HepG2 (cell line): ENCODE measurements around the gene CBFA2T2. TPM values are rescaled to one million over a fixed set of nuclear protein-coding genes. Genes with fewer than 3 reads are reported as not detected.
"Not testable (repeated sequence)": the region's sequence is repeated elsewhere in the genome, so short reads cannot be mapped to it uniquely, and the experiment has no call there.

Source experiments
- ATAC-seq: fragments of 200-7000 bp; cut with Tn5 transposase; 3 replicates; pipeline ENCODE4 v1.9.1; 2020; ENCODE audit warnings: mild to moderate bottlenecking, moderate library complexity
- BruUV-seq: library from RNA; stranded (reverse); fragments of 400-500 nt; replicated peaks from 2 replicates; lab custom pipeline; 2021; lab: Mats Ljungman, UMichigan
- CTCF ChIA-PET: fragments of 300-600 bp; formaldehyde crosslinking; extraction: SDS; loops from one replicate; lab custom pipeline; 2021; ENCODE audit warnings: low total read pairs, inconsistent platforms, low intra/inter-chr PET ratio; lab: Yijun Ruan, JAX
- POLR2A ChIA-PET: fragments of 350-600 bp; sonication (Branson Sonifier 250); formaldehyde crosslinking; loops from one replicate; lab custom pipeline; 2020; ENCODE audit warnings: antibody characterized with exemption, inconsistent platforms; lab: Yijun Ruan, JAX
- DNase-seq: peaks from one replicate; pipeline ENCODE4 v3.0.0-alpha.2; 2015; ENCODE audit warnings: low spot score
- FAIRE-seq: peaks from 3 replicates; lab custom pipeline; 2011; peaks lifted over from hg19 to GRCh38; lab: Jason Lieb, UNC
- H2AFZ ChIP-seq: one replicate; pipeline ENCODE4 v1.6.1; 2011; ENCODE audit warnings: low read length, inconsistent platforms
- H3K27ac ChIP-seq: fragments of 300-600 bp; 3 replicates; pipeline ENCODE4 v1.8.0; 2011; ENCODE audit warnings: mixed run types, mild to moderate bottlenecking, mixed read lengths, low read length, inconsistent platforms; ENCODE audit not compliant: insufficient read depth; ENCODE audit errors: extremely low read length
- H3K27me3 ChIP-seq, 2 experiments: fragments of 200-600 bp in 1 of 2; 2 replicates in 1 of 2; 3 replicates in 1 of 2; pipeline versions ENCODE4 v1.6.0 to v1.8.0; 2011; ENCODE audit warnings: low read length in 2 of 2, mild to moderate bottlenecking in 2 of 2, moderate library complexity in 2 of 2, inconsistent platforms in 1 of 2; ENCODE audit not compliant: insufficient read depth in 2 of 2, control insufficient read depth in 1 of 2
- H3K36me3 ChIP-seq, 2 experiments: fragments of 200-600 bp in 1 of 2; replicated peaks in 1 of 2; 2 replicates in 1 of 2; 3 replicates in 1 of 2; pipeline versions ENCODE4 v1.5.1 to v1.8.0; 2011; ENCODE audit warnings: low read length in 2 of 2, inconsistent platforms in 1 of 2; ENCODE audit not compliant: insufficient read depth in 2 of 2, control insufficient read depth in 1 of 2
- H3K4me1 ChIP-seq: 2 replicates; pipeline ENCODE4 v1.5.1; 2012; ENCODE audit warnings: low read length, inconsistent platforms; ENCODE audit not compliant: insufficient read depth
- H3K4me2 ChIP-seq: 2 replicates; pipeline ENCODE4 v1.6.0; 2011; ENCODE audit warnings: low read depth, low read length, inconsistent platforms
- H3K4me3 ChIP-seq, 3 experiments: fragments of 200-600 bp in 1 of 3; sonication (generic), shearing (Covaris generic) in 1 of 3; replicated peaks in 1 of 3; 2 replicates each; pipeline ENCODE4 v1.5.1; 2011 to 2016; ENCODE audit warnings: low read length in 3 of 3, inconsistent platforms in 2 of 3, low read depth in 2 of 3, mild to moderate bottlenecking in 2 of 3, control low read depth in 1 of 3, mixed read lengths in 1 of 3; ENCODE audit not compliant: insufficient read depth in 1 of 3
- H3K79me2 ChIP-seq: one replicate; pipeline ENCODE4 v1.6.1; 2011; ENCODE audit warnings: low read length, inconsistent platforms; ENCODE audit not compliant: insufficient read depth
- H3K9ac ChIP-seq: 2 replicates; pipeline ENCODE4 v1.6.0; 2011; ENCODE audit warnings: mild to moderate bottlenecking, low read depth, low read length, inconsistent platforms; ENCODE audit not compliant: insufficient read depth
- H3K9me3 ChIP-seq: 2 replicates; pipeline ENCODE4 v1.5.1; 2012; ENCODE audit warnings: mild to moderate bottlenecking, low read length
- H4K20me1 ChIP-seq: 2 replicates; pipeline ENCODE4 v1.6.0; 2011; ENCODE audit warnings: inconsistent platforms, mild to moderate bottlenecking, low read length, moderate library complexity; ENCODE audit not compliant: insufficient read depth
- ELF1 ChIP-seq: sonication (generic); formaldehyde crosslinking; IDR thresholded peaks from 2 replicates; pipeline ENCODE4 v1.4.0; 2020; ENCODE audit warnings: missing genetic modification reagents
- NCOR1 ChIP-seq: fragments of 200-600 bp; sonication (generic); IDR thresholded peaks from 2 replicates; pipeline ENCODE4 v1.7.0; 2017; ENCODE audit warnings: antibody characterized with exemption, low read length, borderline replicate concordance
- WGBS: methylation state at CpG from one replicate; pipeline ENCODE4 v1.1.6; 2017; ENCODE audit warnings: low lambda C conversion rate; 5-methylcytosine and 5-hydroxymethylcytosine counted together
- in situ Hi-C: cut with HindIII; loops from 2 replicates; pipeline ENCODE4 v1.10.0; 2017; ENCODE audit warnings: low pct_unique_long_range_greater_than_20kb; ENCODE audit not compliant: extremely low pct_ligation_motif_present
- intact Hi-C: fragments of 100-400 bp; cut with micrococcal nuclease; formaldehyde crosslinking; loops from one replicate; pipeline ENCODE4 v1.10.0; 2022; ENCODE audit not compliant: unreplicated experiment
- polyA plus RNA-seq, 8 experiments: library from polyadenylated mRNA; depleted of rRNA in 3 of 8; stranded (reverse) in 7 of 8; unstranded in 1 of 8; fragments of >200 nt; fragmentation: Illumina TruSeq in 4 of 8; extraction: Trizol in 4 of 8; gene quantifications; 2 replicates each; pipeline versions ENCODE4 v1.2.1 to v1.2.3, GENCODE V29; 2011 to 2016; ENCODE audit warnings: low read depth in 4 of 8, missing spikeins in 1 of 8, mixed read lengths in 1 of 8; ENCODE audit not compliant: insufficient read depth in 1 of 8
- total RNA-seq, 5 experiments: library from RNA; depleted of rRNA; stranded (reverse); fragments of >200 nt; fragmentation: Illumina TruSeq; extraction: Trizol; gene quantifications; 2 replicates each; pipeline ENCODE4 v1.2.3, GENCODE V29; 2016; ENCODE audit warnings: low read depth in 1 of 5

CBFA2T2 gene
- total and polyA plus RNA-seq, 2 of the 13 experiments (the other 11 are each of a cell fraction or from before 2014, with no cell fraction given): 6.3 to 21.2 TPM

DNA sequence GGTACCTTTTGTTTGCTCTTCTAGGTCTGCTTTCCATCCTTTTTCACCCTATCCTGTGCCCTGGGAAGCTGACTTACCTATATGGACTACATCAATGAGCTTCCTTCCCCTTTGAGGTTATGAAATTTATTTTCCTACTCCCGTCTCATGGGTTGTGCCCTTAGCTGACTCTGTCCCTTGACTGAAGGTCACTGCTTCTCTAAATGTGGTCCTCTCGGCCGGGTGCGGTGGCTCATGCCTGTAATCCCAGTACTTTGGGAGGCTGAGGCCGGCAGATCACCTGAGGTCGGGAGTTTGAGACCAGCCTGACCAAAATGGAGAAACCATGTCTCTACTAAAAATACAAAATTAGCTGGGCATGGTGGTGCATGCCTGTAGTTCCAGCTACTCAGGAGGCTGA is 6.9 kb downstream of the CBFA2T2 start:
- H3K9ac ChIP-seq, H3K36me3 ChIP-seq, H3K4me2 ChIP-seq, H3K27me3 ChIP-seq, POLR2A ChIA-PET, intact Hi-C loops, H4K20me1 ChIP-seq, DNase-seq, CTCF ChIA-PET, H2AFZ ChIP-seq, H3K27ac ChIP-seq, FAIRE-seq, ATAC-seq, in situ Hi-C loops, H3K9me3 ChIP-seq, H3K4me3 ChIP-seq, BruUV-seq: not testable (repeated sequence)
- WGBS: 92% methylated on average over 6 of the region's 6 CpGs
- peaks cover 22% of the 10 kb centered on the region for H3K4me1 ChIP-seq
- H3K79me2 ChIP-seq: peaks cover 68% of the 10 kb centered on the region

DNA sequence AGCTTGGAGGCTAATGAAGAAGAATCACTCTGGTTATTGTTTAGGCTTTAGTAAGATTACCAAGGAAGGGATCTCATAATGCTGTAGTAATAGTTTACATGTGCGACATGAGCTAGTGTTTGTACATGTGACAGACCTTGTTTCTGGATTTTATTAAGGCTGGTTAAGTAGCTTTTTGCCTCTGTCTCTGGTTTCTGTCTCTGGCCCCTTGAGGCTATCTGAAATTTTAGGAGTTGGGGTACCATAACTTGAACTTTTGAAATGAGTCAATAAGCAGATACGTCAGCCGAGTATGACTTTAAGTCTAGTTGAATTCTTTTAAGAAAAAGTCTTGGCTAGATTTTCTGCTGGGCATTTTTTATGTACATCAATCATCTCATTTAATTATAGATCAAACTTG is 9.5 kb downstream of the CBFA2T2 start:
- intact Hi-C loops (no loop called here), in situ Hi-C loops (no loop called here)
- ATAC-seq: no peak
- Histone ChIP-seq H4K20me1 (no peaks in the 10 kb centered on the region), H3K9me3 (no peaks in the 10 kb centered on the region), H3K36me3 (peaks cover under 1 to 2% of the 10 kb centered on the region in 2 experiments; a peak in 2 of 5 replicates), H3K4me1 (peaks cover 12% of the 10 kb centered on the region), H3K27ac (no peak overlapping the region), H3K27me3 (no peaks in the 10 kb centered on the region), H2AFZ (no peak overlapping the region), H3K79me2 (peaks cover 63% of the 10 kb centered on the region), H3K9ac (no peak overlapping the region), H3K4me3 (no peak overlapping the region), H3K4me2 (no peak overlapping the region)
- 97% methylated on average over 3 of the region's 3 CpGs for WGBS
- ChIA-PET POLR2A (interaction anchor here (1.2 kb wide), 1 partner anchor 10 kb away, joined by 4 read pairs; the partner anchor contains the start of gene CBFA2T2), CTCF (no interaction called here)
- no peak for FAIRE-seq
- no peak for DNase-seq
- no TSS peak for BruUV-seq
- TF ChIP-seq ELF1 (CRISPR knock-in tag) (no peak), NCOR1 (no peak)
